ENCODE measurements around the gene VIPR2. TPM values are rescaled to one million over a fixed set of nuclear protein-coding genes. Genes with fewer than 3 reads are reported as not detected.

Gene VIPR2
- total and polyA plus RNA-seq, 11 donors = 3.3 to 27.0 (median 18.5) TPM

GRCh38 chr7:158979635-158980351 is 164.9 kb downstream of the VIPR2 start:
- ATAC-seq (no peak), DNase-seq (no peak)
- Histone ChIP-seq H3K4me1 (peaks cover 0 to 14% (median 6%) of the 10 kb centered on the region in 12 donors), H3K9me3 (peaks cover 0 to 35% (median 22%) of the 10 kb centered on the region in 12 donors), H3K4me3 (no peak overlapping the region), H3K27ac (peak overlapping the region in 1 of 12 donors; percentile 78), H3K36me3 (no peaks in the 10 kb centered on the region), H3K27me3 (no peaks in the 10 kb centered on the region)
- no peak for TF ChIP-seq POLR2A (IDR thresholded peaks at IDR 0.05)
- TF ChIP-seq CTCF (IDR thresholded peaks at IDR 0.05) = no peak
- WGBS, 4 donors = 75 to 86% (median 85%) methylated on average over 19 to 22 of the region's 22 CpGs
- intact Hi-C loops (cut with DNase I) = loop anchor here in 7 of 10 donors (5.0 to 10.0 kb wide), 4 partner anchors 95 to 282 kb away; no protein-coding TSS in a partner anchor

GRCh38 chr7:158979023-158979529 is 165.6 kb downstream of the VIPR2 start:
- Histone ChIP-seq H3K27me3 (no peaks in the 10 kb centered on the region), H3K4me1 (peaks cover 0 to 14% (median 6%) of the 10 kb centered on the region in 12 donors), H3K4me3 (no peak overlapping the region), H3K27ac (peak overlapping the region in 1 of 12 donors; percentile 78), H3K9me3 (peaks cover 0 to 32% (median 22%) of the 10 kb centered on the region in 12 donors), H3K36me3 (no peaks in the 10 kb centered on the region)
- 92 to 95% (median 93%) methylated on average over 18 of the region's 18 CpGs for WGBS, 4 donors
- intact Hi-C loops (cut with DNase I) = loop anchor here in 7 of 10 donors (5.0 to 10.0 kb wide), 4 partner anchors 94 to 282 kb away; no protein-coding TSS in a partner anchor
- no peak for ATAC-seq
- TF ChIP-seq POLR2A (IDR thresholded peaks at IDR 0.05) = no peak
- no peak for TF ChIP-seq CTCF (IDR thresholded peaks at IDR 0.05)
- DNase-seq = no peak
